CD4-positive, alpha-beta memory T cell (primary cell): ENCODE data around the gene NEB. TPM values are rescaled to one million over a fixed set of nuclear protein-coding genes. Genes with fewer than 3 reads are reported as not detected.

ENCODE experiments used
- CTCF ChIA-PET: fragments of 350-600 bp; sonication (Branson Sonifier 250); formaldehyde crosslinking; loops from one replicate; lab custom pipeline; 2021; ENCODE audit warnings: inconsistent platforms; ENCODE audit not compliant: partially characterized antibody; lab: Charles Lee
- POLR2A ChIA-PET: fragments of 350-600 bp; sonication (Branson Sonifier 250); formaldehyde crosslinking; loops from one replicate; lab custom pipeline; 2021; ENCODE audit not compliant: partially characterized antibody; lab: Charles Lee
- DNase-seq, 5 donors: peaks; one replicate each; pipeline versions ENCODE4 v3.0.0 to v3.0.0-alpha.2; 2020 to 2022; ENCODE audit warnings: mixed read lengths in 1 of 5
- H3K27ac ChIP-seq: one replicate; pipeline ENCODE4 v1.7.0; 2013; ENCODE audit warnings: low read depth, low read length
- H3K27me3 ChIP-seq: 2 replicates; pipeline ENCODE4 v1.7.0; 2013; ENCODE audit warnings: mild to moderate bottlenecking, low read length, moderate library complexity; ENCODE audit not compliant: insufficient read depth
- H3K36me3 ChIP-seq: 2 replicates; pipeline ENCODE4 v1.7.0; 2013; ENCODE audit warnings: mild to moderate bottlenecking, low read length, moderate library complexity; ENCODE audit not compliant: insufficient read depth
- H3K4me1 ChIP-seq: 2 replicates; pipeline ENCODE4 v1.7.0; 2013; ENCODE audit warnings: mild to moderate bottlenecking, low read length, moderate library complexity; ENCODE audit not compliant: insufficient read depth
- H3K4me3 ChIP-seq, 2 donors: one replicate each; pipeline ENCODE4 v1.7.0; 2013; ENCODE audit warnings: low read length in 2 of 2, mild to moderate bottlenecking in 1 of 2
- H3K9me3 ChIP-seq, 2 donors: one replicate each; pipeline ENCODE4 v1.7.0; 2013; ENCODE audit warnings: low read length in 2 of 2, control low read depth in 1 of 2; ENCODE audit not compliant: control insufficient read depth in 1 of 2
- H3K27ac Mint-ChIP-seq, 7 donors: one replicate each; pipeline ENCODE4 v1.8.0; 2020 to 2021; ENCODE audit warnings: mixed read lengths in 7 of 7, mild to moderate bottlenecking in 6 of 7, inconsistent platforms in 3 of 7, moderate library complexity in 3 of 7
- H3K27me3 Mint-ChIP-seq, 2 donors: one replicate each; pipeline ENCODE4 v1.8.0; 2020 to 2021; ENCODE audit warnings: mixed read lengths in 2 of 2
- H3K36me3 Mint-ChIP-seq, 2 donors: one replicate each; pipeline ENCODE4 v1.8.0; 2020 to 2021; ENCODE audit warnings: mixed read lengths in 2 of 2, inconsistent platforms in 1 of 2, mild to moderate bottlenecking in 1 of 2
- H3K4me1 Mint-ChIP-seq, 4 donors: one replicate each; pipeline ENCODE4 v1.8.0; 2020 to 2021; ENCODE audit warnings: mixed read lengths in 4 of 4, mild to moderate bottlenecking in 1 of 4
- H3K4me3 Mint-ChIP-seq, 8 donors: one replicate each; pipeline ENCODE4 v1.8.0; 2020 to 2021; ENCODE audit warnings: mixed read lengths in 8 of 8, mild to moderate bottlenecking in 7 of 8, moderate library complexity in 6 of 8, inconsistent platforms in 3 of 8
- H3K9me3 Mint-ChIP-seq, 8 donors: one replicate each; pipeline ENCODE4 v1.8.0; 2020 to 2021; ENCODE audit warnings: mixed read lengths in 8 of 8, mild to moderate bottlenecking in 5 of 8, inconsistent platforms in 3 of 8, moderate library complexity in 1 of 8
- intact Hi-C: fragments of 100-400 bp; cut with micrococcal nuclease; formaldehyde crosslinking; loops from one replicate; pipeline ENCODE4 v1.15.1; 2023
- polyA plus RNA-seq, 2 donors: library from polyadenylated mRNA; unstranded; fragments of 300-500 nt; fragmentation: Illumina TruSeq; gene quantifications; one replicate each; pipeline ENCODE4 v1.2.3, GENCODE V29; 2021
- total RNA-seq, 2 experiments: library from RNA; stranded (reverse); gene quantifications; one replicate each; pipeline ENCODE4 v1.2.3, GENCODE V29; 2021

NEB gene
- total and polyA plus RNA-seq, 4 experiments from 2014 or later, result 0.17 to 2.1 (median 0.91) TPM; not detected in 1

DNA sequence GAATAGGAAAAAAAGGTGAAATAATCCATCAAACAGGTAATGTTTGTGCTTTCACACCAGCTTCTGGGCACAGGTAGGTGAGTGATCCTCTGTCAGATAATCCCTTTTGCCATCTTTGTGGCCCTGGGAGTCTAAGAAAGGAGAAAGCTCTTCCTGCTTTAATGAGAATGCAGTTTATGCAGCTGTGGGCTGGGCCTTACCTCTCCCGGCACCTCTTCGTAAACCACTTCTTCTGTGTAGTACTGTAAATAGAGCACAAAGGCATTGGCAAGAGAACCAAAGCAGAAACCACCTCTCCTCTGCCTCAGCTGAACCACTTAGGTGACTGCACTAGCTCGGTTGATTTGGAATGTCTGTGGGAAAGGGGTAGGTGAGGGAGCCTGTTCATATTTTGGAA lies 4.9 kb downstream of the NEB start:
- Histone ChIP-seq H3K4me1 (no peaks in the 10 kb centered on the region), H3K9me3 (no peaks in the 10 kb centered on the region), H3K27ac (no peak overlapping the region), H3K36me3 (no peaks in the 10 kb centered on the region), H3K4me3 (no peak overlapping the region), H3K27me3 (no peaks in the 10 kb centered on the region)
- Mint-ChIP-seq H3K27ac (no peak overlapping the region), H3K36me3 (peaks cover 0 to 5% of the 10 kb centered on the region in 2 donors), H3K27me3 (peaks cover 0 to 3% of the 10 kb centered on the region in 2 donors), H3K4me1 (no peaks in the 10 kb centered on the region), H3K9me3 (peaks cover 0 to 2% (median 0%) of the 10 kb centered on the region in 8 donors), H3K4me3 (no peak overlapping the region)
- intact Hi-C loops, result no loop called here
- ChIA-PET POLR2A (no interaction called here), CTCF (no interaction called here)
- no peak for DNase-seq

DNA sequence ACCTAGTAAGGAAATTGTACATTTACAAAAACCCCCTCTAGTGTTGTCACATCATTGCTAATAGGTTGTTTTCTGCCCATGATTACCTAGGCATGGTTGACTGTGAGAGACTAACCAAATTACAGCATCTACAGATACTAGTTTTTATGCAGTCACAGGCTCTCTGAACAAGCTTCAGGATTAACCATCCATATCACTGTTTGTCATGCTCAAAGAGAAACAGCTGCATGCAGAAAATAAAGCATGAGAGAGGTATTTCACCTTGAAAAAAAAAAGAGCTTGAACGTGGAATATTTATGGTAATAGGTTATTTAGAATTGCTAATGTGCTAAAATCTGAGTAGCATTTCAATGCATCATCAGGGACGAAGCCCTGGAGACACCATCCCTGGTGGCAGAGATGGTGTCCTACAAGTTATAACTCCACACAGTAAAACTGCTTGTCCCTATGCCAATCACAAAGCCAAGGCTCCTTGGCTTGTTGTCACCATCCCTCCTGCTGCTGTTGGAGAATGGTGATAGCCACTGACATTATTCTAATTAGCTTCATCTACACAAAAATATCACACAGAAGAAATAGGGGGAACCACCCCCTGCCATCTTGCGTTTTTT lies 5.4 kb downstream of the NEB start:
- Histone ChIP-seq H3K4me3 (no peak overlapping the region), H3K27ac (no peak overlapping the region), H3K4me1 (no peaks in the 10 kb centered on the region), H3K27me3 (no peaks in the 10 kb centered on the region), H3K36me3 (no peaks in the 10 kb centered on the region), H3K9me3 (no peaks in the 10 kb centered on the region)
- ChIA-PET POLR2A (no interaction called here), CTCF (no interaction called here)
- intact Hi-C loops, result no loop called here
- Mint-ChIP-seq H3K4me1 (no peaks in the 10 kb centered on the region), H3K9me3 (peaks cover 0 to 3% (median under 1%) of the 10 kb centered on the region in 8 donors), H3K36me3 (peaks cover 0 to 8% of the 10 kb centered on the region in 2 donors), H3K27me3 (peaks cover 0 to 5% of the 10 kb centered on the region in 2 donors), H3K4me3 (no peak overlapping the region), H3K27ac (no peak overlapping the region)
- DNase-seq, result no peak

DNA sequence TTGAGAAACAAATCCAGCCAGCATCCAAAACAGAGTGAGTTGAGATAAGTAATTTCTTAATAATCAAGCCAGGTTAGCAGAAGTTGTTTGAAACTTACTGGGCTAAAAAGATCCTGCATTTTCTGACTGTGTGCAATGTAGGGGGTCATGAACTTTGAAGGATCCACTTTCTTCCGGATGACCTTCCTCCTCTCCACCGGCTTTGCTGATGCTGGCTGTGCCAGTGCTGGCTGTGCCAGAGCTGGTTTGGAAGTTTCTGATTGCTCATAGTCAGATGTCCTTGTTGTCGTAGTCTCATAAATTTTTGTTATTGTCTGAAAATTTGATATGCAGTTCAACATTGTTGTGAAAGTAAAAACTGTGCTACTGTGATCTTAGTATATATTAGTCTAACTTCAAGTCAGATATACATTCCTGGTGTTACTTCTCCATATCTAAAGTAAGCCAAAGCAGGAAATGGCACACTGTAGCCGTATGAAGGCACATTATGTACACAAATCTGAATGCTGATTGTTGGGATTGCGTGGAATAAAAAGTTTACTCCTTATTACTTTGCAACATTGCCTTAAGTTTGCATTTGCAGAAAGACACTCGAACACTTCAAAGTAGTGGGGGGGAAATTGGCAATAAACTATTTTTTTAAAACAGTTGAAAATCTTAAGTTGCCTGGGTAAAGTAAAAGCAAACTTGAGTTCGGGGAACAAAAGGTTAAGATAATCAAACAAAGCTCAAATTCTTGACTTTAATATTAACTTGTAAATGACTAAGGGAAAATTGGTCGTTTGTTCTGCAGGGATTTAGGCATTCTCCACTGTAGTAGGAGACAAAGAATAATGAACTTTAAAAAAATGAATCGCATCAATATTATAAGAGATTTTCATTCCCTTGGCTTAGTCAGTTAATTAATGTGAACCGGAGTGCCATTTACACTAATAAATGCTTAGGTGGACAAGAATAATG lies 6.4 kb downstream of the NEB start:
- Mint-ChIP-seq H3K27me3 (peaks cover 0 to 6% of the 10 kb centered on the region in 2 donors), H3K9me3 (peaks cover 0 to 6% (median 2%) of the 10 kb centered on the region in 8 donors)

DNA sequence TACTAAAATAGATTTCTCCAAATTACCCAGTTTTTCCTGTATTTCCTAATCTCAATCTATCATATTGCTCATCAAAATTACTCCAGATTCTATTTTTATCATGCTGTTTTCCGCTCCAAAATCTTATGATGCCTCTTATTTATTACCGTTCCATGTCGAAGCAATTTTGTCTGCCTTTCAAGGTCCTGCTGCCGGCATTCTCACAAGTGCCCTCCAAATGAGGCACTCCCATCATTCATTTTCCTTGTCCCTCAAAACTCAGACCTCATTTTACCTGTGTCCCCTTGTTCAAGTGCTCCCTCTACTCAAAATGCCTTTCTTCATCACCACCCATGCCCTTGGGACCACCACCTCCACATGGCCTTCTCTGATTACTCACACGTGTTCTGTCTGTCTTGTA lies 13.1 kb downstream of the NEB start:
- no peaks in the 10 kb centered on the region for H3K9me3 ChIP-seq
- Mint-ChIP-seq H3K4me3 (no peak overlapping the region), H3K9me3 (peaks cover 0 to 8% (median 2%) of the 10 kb centered on the region in 8 donors), H3K4me1 (no peaks in the 10 kb centered on the region), H3K36me3 (peaks cover 0 to 40% of the 10 kb centered on the region in 2 donors), H3K27ac (no peak overlapping the region), H3K27me3 (peaks cover 2 to 4% of the 10 kb centered on the region in 2 donors)
- no peaks in the 10 kb centered on the region for H3K36me3 ChIP-seq
- H3K4me3 ChIP-seq, result no peak overlapping the region
- intact Hi-C loops, result no loop called here
- ChIA-PET CTCF (no interaction called here), POLR2A (no interaction called here)
- no peaks in the 10 kb centered on the region for H3K27me3 ChIP-seq
- no peak for DNase-seq
- no peak overlapping the region for H3K27ac ChIP-seq
- no peaks in the 10 kb centered on the region for H3K4me1 ChIP-seq

More for the DNA sequence above, 6.4 kb downstream of the NEB start:
- intact Hi-C loops, result no loop called here
- Histone ChIP-seq H3K4me1 (no peaks in the 10 kb centered on the region), H3K36me3 (no peaks in the 10 kb centered on the region), H3K9me3 (no peaks in the 10 kb centered on the region), H3K4me3 (no peak overlapping the region), H3K27ac (no peak overlapping the region), H3K27me3 (no peaks in the 10 kb centered on the region)
- Mint-ChIP-seq H3K4me1 (no peaks in the 10 kb centered on the region), H3K27ac (no peak overlapping the region), H3K4me3 (no peak overlapping the region), H3K36me3 (peaks cover 0 to 16% of the 10 kb centered on the region in 2 donors)
- ChIA-PET POLR2A (no interaction called here), CTCF (no interaction called here)
- DNase-seq, result no peak

DNA sequence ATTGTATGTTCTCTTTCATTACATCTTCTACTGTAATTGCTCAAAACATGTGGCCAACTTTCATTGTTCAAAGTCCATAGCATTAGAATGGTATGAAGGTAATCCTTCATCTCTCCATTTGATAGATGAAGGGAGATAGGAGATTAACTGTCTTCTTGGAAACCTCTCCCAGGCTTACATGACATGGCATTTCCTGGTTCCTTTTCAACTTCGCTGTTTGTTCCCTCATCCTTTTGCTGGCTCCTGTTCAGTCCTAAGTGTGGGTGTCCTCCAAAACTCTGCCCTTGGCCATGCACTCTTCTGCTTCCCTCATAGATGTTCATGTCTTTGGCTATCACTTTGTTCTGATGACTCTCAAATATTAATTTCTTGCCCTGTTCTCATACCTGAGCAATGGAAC lies 13.8 kb downstream of the NEB start:
- Mint-ChIP-seq H3K4me3 (no peak overlapping the region), H3K27me3 (peaks cover 2 to 4% of the 10 kb centered on the region in 2 donors), H3K9me3 (peaks cover 0 to 8% (median 2%) of the 10 kb centered on the region in 8 donors), H3K27ac (no peak overlapping the region), H3K36me3 (peaks cover 0 to 40% of the 10 kb centered on the region in 2 donors), H3K4me1 (no peaks in the 10 kb centered on the region)
- Histone ChIP-seq H3K27me3 (no peaks in the 10 kb centered on the region), H3K36me3 (no peaks in the 10 kb centered on the region), H3K4me1 (no peaks in the 10 kb centered on the region), H3K4me3 (no peak overlapping the region), H3K9me3 (no peaks in the 10 kb centered on the region), H3K27ac (no peak overlapping the region)
- POLR2A ChIA-PET, result no interaction called here
- intact Hi-C loops, result no loop called here
- CTCF ChIA-PET, result no interaction called here
- no peak for DNase-seq

DNA sequence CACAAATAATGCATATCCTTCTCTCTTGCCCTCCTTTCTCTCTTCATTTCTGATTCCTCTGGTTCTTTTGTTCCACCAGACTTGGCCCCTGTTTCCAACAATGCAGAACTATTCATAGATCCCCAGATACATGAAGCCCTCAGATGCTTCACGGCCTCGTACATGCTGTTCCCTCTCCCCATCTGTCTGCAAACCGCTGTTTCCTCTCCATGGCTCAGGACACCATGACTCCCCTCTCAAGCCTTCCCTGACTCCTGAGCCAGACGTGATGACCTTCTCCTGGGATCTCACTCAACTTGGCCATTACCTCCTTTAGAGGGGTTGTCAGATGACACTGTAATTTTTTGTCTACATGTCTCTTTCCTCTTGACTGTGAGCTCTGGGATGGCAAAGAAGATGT lies 15.5 kb downstream of the NEB start:
- no peaks in the 10 kb centered on the region for H3K9me3 ChIP-seq
- peaks cover 0 to 5% (median 0%) of the 10 kb centered on the region in 8 donors for H3K9me3 Mint-ChIP-seq
- no peaks in the 10 kb centered on the region for H3K4me1 ChIP-seq
- no peaks in the 10 kb centered on the region for H3K4me1 Mint-ChIP-seq
- intact Hi-C loops, result no loop called here
- no peak overlapping the region for H3K27ac ChIP-seq
- peaks cover 0 to 35% of the 10 kb centered on the region in 2 donors for H3K36me3 Mint-ChIP-seq
- H3K27me3 Mint-ChIP-seq, result peaks cover 0 to 2% of the 10 kb centered on the region in 2 donors
- no peak overlapping the region for H3K4me3 ChIP-seq
- POLR2A ChIA-PET, result no interaction called here
- no peaks in the 10 kb centered on the region for H3K27me3 ChIP-seq
- no peaks in the 10 kb centered on the region for H3K36me3 ChIP-seq
- DNase-seq, result no peak
- no peak overlapping the region for H3K27ac Mint-ChIP-seq
- CTCF ChIA-PET, result interaction anchor here (1.5 kb wide), 1 partner anchor 14 kb away, joined by 3 read pairs; no protein-coding TSS in a partner anchor
- H3K4me3 Mint-ChIP-seq, result peak overlapping the region in 1 of 8 donors; percentile 11

DNA sequence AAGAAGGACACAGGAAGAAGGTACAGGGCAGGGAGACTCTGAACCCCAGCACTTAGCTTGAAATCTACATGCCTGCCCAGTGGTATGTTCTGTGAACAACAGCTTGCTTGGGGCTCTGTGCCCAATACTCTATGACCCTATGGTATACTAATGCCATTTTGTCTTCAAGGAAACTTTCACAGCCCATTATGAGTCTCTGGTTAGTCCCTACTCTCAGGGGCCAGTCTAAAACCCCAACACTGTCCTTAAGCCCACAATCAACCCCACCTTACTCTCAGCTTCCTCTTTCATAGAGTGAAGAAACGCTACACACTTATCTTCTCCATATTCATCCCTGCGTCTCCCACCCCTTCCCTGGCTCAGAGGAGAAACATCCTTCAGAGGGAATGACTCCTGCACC lies 16.0 kb downstream of the NEB start:
- no peak for DNase-seq
- H3K27ac ChIP-seq, result no peak overlapping the region
- H3K36me3 Mint-ChIP-seq, result peaks cover 0 to 35% of the 10 kb centered on the region in 2 donors
- H3K4me3 ChIP-seq, result no peak overlapping the region
- ChIA-PET POLR2A (no interaction called here), CTCF (interaction anchor here (1.5 kb wide), 1 partner anchor 14 kb away, joined by 3 read pairs; no protein-coding TSS in a partner anchor)
- no peaks in the 10 kb centered on the region for H3K27me3 ChIP-seq
- peaks cover 0 to 3% (median 0%) of the 10 kb centered on the region in 8 donors for H3K9me3 Mint-ChIP-seq
- H3K4me1 Mint-ChIP-seq, result no peaks in the 10 kb centered on the region
- H3K27me3 Mint-ChIP-seq, result peaks cover 0 to 2% of the 10 kb centered on the region in 2 donors
- H3K4me3 Mint-ChIP-seq, result no peak overlapping the region
- intact Hi-C loops, result no loop called here
- H3K36me3 ChIP-seq, result no peaks in the 10 kb centered on the region
- no peaks in the 10 kb centered on the region for H3K9me3 ChIP-seq
- H3K4me1 ChIP-seq, result no peaks in the 10 kb centered on the region
- H3K27ac Mint-ChIP-seq, result no peak overlapping the region
